ENCODE measurements around the gene PTGIS. TPM values are rescaled to one million over a fixed set of nuclear protein-coding genes. Genes with fewer than 3 reads are reported as not detected.

Gene PTGIS
- total RNA-seq, 1 donor from 2014 or later = 42.1 TPM

DNA sequence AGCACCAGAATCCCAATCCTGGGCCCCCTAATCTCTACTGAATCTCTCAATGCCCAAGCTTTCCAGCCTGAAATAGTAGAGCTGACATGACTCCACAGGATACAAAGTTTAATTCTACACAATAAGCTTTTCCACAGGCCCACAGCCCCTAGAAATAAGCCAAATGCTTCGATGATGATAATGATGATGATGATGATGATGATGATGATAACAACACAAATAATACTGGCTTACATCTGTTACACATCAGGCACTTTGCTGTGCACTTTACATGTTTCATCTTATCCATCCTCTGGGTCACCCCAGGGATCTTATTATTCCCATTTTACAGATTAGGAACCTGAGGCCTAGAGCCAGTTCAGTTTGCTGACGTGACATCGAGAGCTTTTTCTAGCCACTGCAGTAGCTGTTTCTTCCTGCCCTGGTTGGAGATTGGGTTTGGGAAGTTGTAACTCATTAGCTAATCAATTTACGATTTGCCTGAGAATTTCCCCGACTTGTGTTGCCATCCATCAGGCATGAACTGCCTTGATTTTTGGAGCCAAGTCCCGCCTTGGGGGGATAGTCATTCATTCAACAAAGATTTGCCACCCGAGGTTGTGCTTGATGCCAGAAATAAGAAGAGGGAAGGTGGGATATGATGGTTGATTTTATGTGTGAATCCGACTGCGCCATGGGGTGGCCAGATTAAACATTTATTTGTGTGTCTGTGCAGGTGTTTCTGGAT is 105.9 kb downstream of the PTGIS start:
- no peaks in the 10 kb centered on the region for H3K4me1 ChIP-seq
- no peaks in the 10 kb centered on the region for H3K27me3 ChIP-seq
- TF ChIP-seq, protein P1, sequence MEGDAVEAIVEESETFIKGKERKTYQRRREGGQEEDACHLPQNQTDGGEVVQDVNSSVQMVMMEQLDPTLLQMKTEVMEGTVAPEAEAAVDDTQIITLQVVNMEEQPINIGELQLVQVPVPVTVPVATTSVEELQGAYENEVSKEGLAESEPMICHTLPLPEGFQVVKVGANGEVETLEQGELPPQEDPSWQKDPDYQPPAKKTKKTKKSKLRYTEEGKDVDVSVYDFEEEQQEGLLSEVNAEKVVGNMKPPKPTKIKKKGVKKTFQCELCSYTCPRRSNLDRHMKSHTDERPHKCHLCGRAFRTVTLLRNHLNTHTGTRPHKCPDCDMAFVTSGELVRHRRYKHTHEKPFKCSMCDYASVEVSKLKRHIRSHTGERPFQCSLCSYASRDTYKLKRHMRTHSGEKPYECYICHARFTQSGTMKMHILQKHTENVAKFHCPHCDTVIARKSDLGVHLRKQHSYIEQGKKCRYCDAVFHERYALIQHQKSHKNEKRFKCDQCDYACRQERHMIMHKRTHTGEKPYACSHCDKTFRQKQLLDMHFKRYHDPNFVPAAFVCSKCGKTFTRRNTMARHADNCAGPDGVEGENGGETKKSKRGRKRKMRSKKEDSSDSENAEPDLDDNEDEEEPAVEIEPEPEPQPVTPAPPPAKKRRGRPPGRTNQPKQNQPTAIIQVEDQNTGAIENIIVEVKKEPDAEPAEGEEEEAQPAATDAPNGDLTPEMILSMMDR (IDR thresholded peaks at IDR 0.05) = no peak
- H3K9me3 ChIP-seq = no peaks in the 10 kb centered on the region
- no peak overlapping the region for H3K27ac ChIP-seq
- intact Hi-C loops (cut with DNase I) = no loop called here
- DNase-seq (no peak), ATAC-seq (no peak)
- H3K36me3 ChIP-seq = no peaks in the 10 kb centered on the region
- H3K4me3 ChIP-seq = no peak overlapping the region

DNA sequence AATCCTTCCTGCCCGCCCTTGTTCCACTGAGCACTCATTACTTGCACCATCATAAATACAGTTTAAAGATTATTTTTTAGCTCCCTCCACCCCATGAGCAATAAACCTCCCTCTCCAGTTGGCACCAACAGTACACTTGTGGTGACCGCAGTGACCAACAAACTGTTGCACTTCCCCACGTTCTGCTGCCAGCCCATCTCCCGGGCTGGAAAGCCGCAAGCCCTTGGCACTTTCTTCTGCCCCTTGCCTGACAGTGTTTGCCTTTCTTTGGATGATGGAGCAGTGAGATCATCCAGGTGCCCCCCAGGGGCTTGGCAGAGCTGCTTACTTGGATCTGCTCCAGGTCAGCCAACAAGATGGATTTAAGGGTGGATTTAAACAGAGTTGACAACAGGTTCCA is 107.0 kb downstream of the PTGIS start:
- Histone ChIP-seq H3K36me3 (no peaks in the 10 kb centered on the region), H3K4me3 (no peak overlapping the region), H3K27me3 (no peaks in the 10 kb centered on the region), H3K27ac (no peak overlapping the region), H3K4me1 (no peaks in the 10 kb centered on the region), H3K9me3 (no peaks in the 10 kb centered on the region)
- ATAC-seq (no peak), DNase-seq (no peak)
- intact Hi-C loops (cut with DNase I) = no loop called here
- TF ChIP-seq, protein P1 (IDR thresholded peaks at IDR 0.05) = no peak

DNA sequence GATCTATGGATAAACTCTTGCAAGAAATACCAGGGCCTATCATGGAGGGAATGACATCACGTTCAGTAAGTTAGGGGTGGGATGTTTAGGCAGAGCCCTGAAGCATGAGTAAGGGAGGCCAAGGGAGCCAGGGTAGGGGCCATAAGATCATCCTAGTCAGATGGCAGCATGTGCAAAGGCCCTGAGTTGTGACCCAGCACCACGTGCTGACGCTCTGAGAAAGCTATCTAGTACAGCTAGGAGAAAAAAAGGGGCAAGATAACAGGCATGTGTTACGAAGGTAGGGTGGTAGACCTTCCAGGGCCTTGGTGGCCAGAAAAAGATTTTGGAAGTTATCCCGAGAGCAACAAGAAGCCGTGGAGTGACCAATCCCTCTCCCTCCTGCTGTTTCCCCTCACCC is 107.8 kb downstream of the PTGIS start:
- H3K27ac ChIP-seq = no peak overlapping the region
- no peaks in the 10 kb centered on the region for H3K4me1 ChIP-seq
- H3K9me3 ChIP-seq = no peaks in the 10 kb centered on the region
- no peak for DNase-seq
- H3K27me3 ChIP-seq = no peaks in the 10 kb centered on the region
- H3K36me3 ChIP-seq = no peaks in the 10 kb centered on the region
- TF ChIP-seq, protein P1 (IDR thresholded peaks at IDR 0.05) = no peak
- intact Hi-C loops (cut with DNase I) = no loop called here
- no peak for ATAC-seq
- no peak overlapping the region for H3K4me3 ChIP-seq

DNA sequence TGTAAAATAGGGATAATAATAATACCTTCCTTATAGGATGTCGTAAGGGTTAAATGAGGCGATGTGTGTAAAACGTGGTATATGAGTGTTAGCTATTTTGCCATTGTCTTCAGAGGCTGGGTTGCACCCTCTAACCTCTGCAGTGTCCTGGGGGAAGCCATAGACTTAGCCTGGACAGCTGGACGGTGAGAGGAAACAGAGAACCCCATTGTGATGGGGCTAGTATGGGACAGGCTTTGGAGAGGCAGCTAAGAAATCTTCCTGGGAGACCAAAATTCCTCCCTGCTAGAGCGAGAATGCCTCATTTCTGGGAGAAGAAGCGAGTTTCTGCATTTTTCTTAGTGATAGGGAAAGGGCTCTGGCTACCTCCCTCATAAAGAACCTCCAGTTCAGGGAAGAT is 108.3 kb downstream of the PTGIS start:
- ATAC-seq (no peak), DNase-seq (no peak)
- Histone ChIP-seq H3K27me3 (no peaks in the 10 kb centered on the region), H3K4me1 (no peaks in the 10 kb centered on the region), H3K4me3 (no peak overlapping the region), H3K27ac (no peak overlapping the region), H3K36me3 (no peaks in the 10 kb centered on the region), H3K9me3 (no peaks in the 10 kb centered on the region)
- TF ChIP-seq, protein P1 (IDR thresholded peaks at IDR 0.05) = no peak
- intact Hi-C loops (cut with DNase I) = no loop called here

DNA sequence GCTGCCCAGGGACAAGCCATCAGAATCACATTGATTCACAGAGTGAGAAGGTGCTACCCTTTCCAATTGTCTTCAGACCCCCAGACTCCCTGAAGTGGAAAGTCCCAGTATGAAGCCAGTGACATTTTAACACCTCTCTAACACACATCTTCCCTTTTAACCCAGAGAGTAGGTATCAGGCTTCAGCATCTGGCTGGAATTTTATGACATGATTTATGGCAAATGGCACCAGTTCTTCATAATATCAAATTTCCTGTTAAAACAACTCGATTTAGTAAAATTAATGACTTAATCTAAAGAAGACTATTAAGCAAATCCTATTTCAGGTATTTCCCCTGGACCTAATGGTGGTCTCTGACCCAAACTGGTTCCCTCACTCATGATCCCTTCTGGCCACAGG is 110.5 kb downstream of the PTGIS start:
- DNase-seq (no peak), ATAC-seq (no peak)
- Histone ChIP-seq H3K9me3 (no peaks in the 10 kb centered on the region), H3K27me3 (peaks cover 8% of the 10 kb centered on the region), H3K36me3 (no peaks in the 10 kb centered on the region), H3K4me3 (no peak overlapping the region), H3K4me1 (no peaks in the 10 kb centered on the region), H3K27ac (no peak overlapping the region)
- intact Hi-C loops (cut with DNase I) = no loop called here
- TF ChIP-seq, protein P1 (IDR thresholded peaks at IDR 0.05) = no peak

DNA sequence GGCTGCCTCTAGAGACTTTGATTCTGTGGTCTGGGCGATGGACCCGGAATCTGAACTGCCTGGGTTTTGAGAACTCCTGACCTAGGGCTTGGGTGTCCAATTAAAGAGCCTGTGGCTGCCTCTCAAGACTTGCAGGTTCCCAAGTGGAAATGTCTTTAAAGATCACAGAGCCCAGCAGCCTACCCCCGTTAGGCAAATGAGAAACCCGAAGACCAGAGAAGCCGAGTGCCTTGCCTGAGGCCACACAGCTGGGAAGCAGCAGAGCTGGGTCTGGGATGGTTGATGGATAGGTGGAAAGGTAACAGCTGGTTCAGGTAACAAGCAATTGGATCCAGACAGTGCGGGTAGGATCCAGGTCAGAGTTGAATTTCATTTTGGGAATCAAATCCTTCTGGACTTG is 111.3 kb downstream of the PTGIS start:
- Histone ChIP-seq H3K9me3 (no peaks in the 10 kb centered on the region), H3K4me3 (no peak overlapping the region), H3K27ac (no peak overlapping the region), H3K4me1 (no peaks in the 10 kb centered on the region), H3K27me3 (peaks cover 8% of the 10 kb centered on the region), H3K36me3 (no peaks in the 10 kb centered on the region)
- ATAC-seq (no peak), DNase-seq (no peak)
- TF ChIP-seq, protein P1 (IDR thresholded peaks at IDR 0.05) = no peak
- intact Hi-C loops (cut with DNase I) = no loop called here

All from upper lobe of right lung (tissue), 1 donor.